IMR-90 (cell line): ENCODE data around the gene HFE.

Source experiments
- CEBPB ChIP-seq: IDR thresholded peaks from 2 replicates; pipeline ENCODE4 v1.6.1; 2012; ENCODE audit warnings: low read depth, low read length, improper control_type of control experiment
- CTCF ChIP-seq: conservative IDR thresholded peaks from 2 replicates; pipeline ENCODE4 v1.5.1; 2012; ENCODE audit warnings: mild to moderate bottlenecking, low read depth, low read length, improper control_type of control experiment
- MXI1 ChIP-seq: IDR thresholded peaks from 2 replicates; pipeline ENCODE4 v1.6.1; 2012; ENCODE audit warnings: low read depth, mild to moderate bottlenecking, low read length, moderate library complexity, borderline replicate concordance
- POLR2A ChIP-seq: IDR thresholded peaks from 2 replicates; pipeline ENCODE4 v1.6.1; 2012; ENCODE audit warnings: mild to moderate bottlenecking, low read depth, low read length
- RCOR1 ChIP-seq: IDR thresholded peaks from 2 replicates; pipeline ENCODE4 v1.6.1; 2012; ENCODE audit warnings: mild to moderate bottlenecking, low read length, improper control_type of control experiment; ENCODE audit not compliant: insufficient replicate concordance

GRCh38 chr6:26041946-26042345, 45.3 kb upstream of the HFE start:
- TF ChIP-seq CTCF: no peak
- no peak for TF ChIP-seq RCOR1
- no peak for TF ChIP-seq CEBPB
- TF ChIP-seq POLR2A: no peak
- no peak for TF ChIP-seq MXI1
